BJ (cell line): ENCODE data around the gene EGF. TPM values are rescaled to one million over a fixed set of nuclear protein-coding genes. Genes with fewer than 3 reads are reported as not detected.
"Not testable (repeated sequence)": the region's sequence is repeated elsewhere in the genome, so short reads cannot be mapped to it uniquely, and the experiment has no call there.

ENCODE experiments used
- CTCF ChIA-PET: fragments of 350-600 bp; formaldehyde crosslinking; extraction: SDS; loops from one replicate; lab custom pipeline; 2021; ENCODE audit warnings: antibody characterized with exemption, inconsistent platforms; lab: Yijun Ruan, JAX
- POLR2A ChIA-PET: fragments of 300-600 bp; sonication (Branson Sonifier 250); formaldehyde crosslinking; extraction: SDS; loops from one replicate; lab custom pipeline; 2021; ENCODE audit warnings: antibody characterized with exemption; lab: Charles Lee
- DNase-seq: peaks from one replicate; pipeline ENCODE4 v3.0.0-alpha.2; 2011; ENCODE audit warnings: low read depth
- H3K27me3 ChIP-seq: 2 replicates; pipeline ENCODE4 v1.6.0; 2011; ENCODE audit warnings: low read length; ENCODE audit not compliant: control insufficient read depth, insufficient read depth
- H3K36me3 ChIP-seq: 2 replicates; pipeline ENCODE4 v1.5.1; 2011; ENCODE audit warnings: low read length; ENCODE audit not compliant: control insufficient read depth, insufficient read depth
- H3K4me3 ChIP-seq: 2 replicates; pipeline ENCODE4 v1.5.1; 2011; ENCODE audit warnings: low read depth, mild to moderate bottlenecking, control low read depth, low read length
- CTCF ChIP-seq: IDR thresholded peaks from 2 replicates; pipeline ENCODE4 v1.5.1; 2011; ENCODE audit warnings: low read depth, mild to moderate bottlenecking, control low read depth, inconsistent platforms, low read length, moderate library complexity; ENCODE audit not compliant: insufficient read depth
- polyA plus RNA-seq: library from polyadenylated mRNA; depleted of rRNA; stranded (reverse); fragments of >200 nt; gene quantifications from 2 replicates; pipeline ENCODE4 v1.2.3, GENCODE V29; 2011

The EGF gene
- polyA plus RNA-seq, 1 experiment = 3.2 TPM

- Histone ChIP-seq H3K36me3 (no peaks in the 10 kb centered on the region), H3K27me3 (no peaks in the 10 kb centered on the region), H3K4me3 (no peak overlapping the region)
- POLR2A ChIA-PET = no interaction called here
- CTCF ChIA-PET = no interaction called here
- no peak for DNase-seq
- TF ChIP-seq CTCF = no peak
Observed at GRCh38 chr4:109928327-109929045, 15.8 kb downstream of the EGF start.

- POLR2A ChIA-PET = no interaction called here
- no peak overlapping the region for H3K4me3 ChIP-seq
- no peaks in the 10 kb centered on the region for H3K36me3 ChIP-seq
- CTCF ChIA-PET = no interaction called here
- no peak for TF ChIP-seq CTCF
- DNase-seq = no peak
- H3K27me3 ChIP-seq = no peaks in the 10 kb centered on the region
Observed at GRCh38 chr4:109930464-109930863, 17.8 kb downstream of the EGF start.

GRCh38 chr4:109930872-109931271 lies 18.2 kb downstream of the EGF start:
- CTCF ChIA-PET = no interaction called here
- POLR2A ChIA-PET = no interaction called here
- no peak for TF ChIP-seq CTCF
- H3K36me3 ChIP-seq = no peaks in the 10 kb centered on the region
- H3K4me3 ChIP-seq = no peak overlapping the region
- no peak for DNase-seq
- H3K27me3 ChIP-seq = no peaks in the 10 kb centered on the region

GRCh38 chr4:109931318-109931717 lies 18.6 kb downstream of the EGF start:
- no peak for DNase-seq
- H3K4me3 ChIP-seq = no peak overlapping the region
- POLR2A ChIA-PET = no interaction called here

GRCh38 chr4:109937352-109937751 lies 24.7 kb downstream of the EGF start:
- H3K27me3 ChIP-seq, H3K36me3 ChIP-seq, POLR2A ChIA-PET, DNase-seq, H3K4me3 ChIP-seq, CTCF ChIA-PET: not testable (repeated sequence)

More at GRCh38 chr4:109931318-109931717, 18.6 kb downstream of the EGF start:
- Histone ChIP-seq H3K36me3 (no peaks in the 10 kb centered on the region), H3K27me3 (no peaks in the 10 kb centered on the region)
- TF ChIP-seq CTCF = no peak
- CTCF ChIA-PET = no interaction called here

- Histone ChIP-seq H3K36me3 (no peaks in the 10 kb centered on the region), H3K4me3 (no peak overlapping the region), H3K27me3 (no peaks in the 10 kb centered on the region)
- ChIA-PET POLR2A (no interaction called here), CTCF (no interaction called here)
- DNase-seq = no peak
- TF ChIP-seq CTCF = no peak
Observed at GRCh38 chr4:109939190-109939589, 26.5 kb downstream of the EGF start.
